IMR-90 (cell line): ENCODE measurements around the gene ANKRD55.
"Not testable (repeated sequence)": the region's sequence is repeated elsewhere in the genome, so short reads cannot be mapped to it uniquely, and the experiment has no call there.

Experiments
- CEBPB ChIP-seq: IDR thresholded peaks from 2 replicates; pipeline ENCODE4 v1.6.1; 2012; ENCODE audit warnings: low read depth, low read length, improper control_type of control experiment
- CTCF ChIP-seq: conservative IDR thresholded peaks from 2 replicates; pipeline ENCODE4 v1.5.1; 2012; ENCODE audit warnings: mild to moderate bottlenecking, low read depth, low read length, improper control_type of control experiment
- ELK1 ChIP-seq: fragments of 150-350 bp; IDR thresholded peaks from 2 replicates; pipeline ENCODE4 v1.6.1; 2016; ENCODE audit warnings: low read depth, mild to moderate bottlenecking, low read length, moderate library complexity, borderline replicate concordance
- FOS ChIP-seq: fragments of 150-350 bp; IDR thresholded peaks from 2 replicates; pipeline ENCODE4 v1.6.1; 2016; ENCODE audit warnings: low read depth, low read length
- MAFK ChIP-seq: IDR thresholded peaks from 2 replicates; pipeline ENCODE4 v1.6.1; 2012; ENCODE audit warnings: low read depth, low read length, improper control_type of control experiment
- NFE2L2 ChIP-seq: fragments of 150-350 bp; IDR thresholded peaks from 2 replicates; pipeline ENCODE4 v1.6.1; 2016; ENCODE audit warnings: low read depth, mild to moderate bottlenecking, low read length
- POLR2A ChIP-seq: IDR thresholded peaks from 2 replicates; pipeline ENCODE4 v1.6.1; 2012; ENCODE audit warnings: mild to moderate bottlenecking, low read depth, low read length
- SMC3 ChIP-seq: fragments of 150-350 bp; IDR thresholded peaks from 2 replicates; pipeline ENCODE4 v1.6.1; 2016; ENCODE audit warnings: low read depth, mild to moderate bottlenecking, antibody characterized with exemption, low read length, moderate library complexity
- USF2 ChIP-seq: fragments of 150-350 bp; IDR thresholded peaks from 2 replicates; pipeline ENCODE4 v1.6.1; 2017; ENCODE audit warnings: mild to moderate bottlenecking, antibody characterized with exemption, low read length, low read depth

GRCh38 chr5:56257763-56258529, 24.8 kb upstream of the ANKRD55 start:
- not testable (repeated sequence) for TF ChIP-seq POLR2A, SMC3, NFE2L2, FOS, ELK1, MAFK, CEBPB, CTCF, USF2
